GM10266 (cell line): ENCODE results near the gene PLXNA4.

ENCODE experiments used
- DNase-seq: peaks from one replicate; pipeline ENCODE4 v3.0.0; 2012; ENCODE audit errors: extremely low spot score
- TF ChIP-seq, protein P1 (sequence below): IDR thresholded peaks from 2 replicates; pipeline ENCODE4 v1.5.1; 2012; ENCODE audit warnings: mild to moderate bottlenecking, low read depth; ENCODE audit not compliant: control insufficient read depth, insufficient read depth; ENCODE audit errors: missing control alignments

PLXNA4 gene

DNA sequence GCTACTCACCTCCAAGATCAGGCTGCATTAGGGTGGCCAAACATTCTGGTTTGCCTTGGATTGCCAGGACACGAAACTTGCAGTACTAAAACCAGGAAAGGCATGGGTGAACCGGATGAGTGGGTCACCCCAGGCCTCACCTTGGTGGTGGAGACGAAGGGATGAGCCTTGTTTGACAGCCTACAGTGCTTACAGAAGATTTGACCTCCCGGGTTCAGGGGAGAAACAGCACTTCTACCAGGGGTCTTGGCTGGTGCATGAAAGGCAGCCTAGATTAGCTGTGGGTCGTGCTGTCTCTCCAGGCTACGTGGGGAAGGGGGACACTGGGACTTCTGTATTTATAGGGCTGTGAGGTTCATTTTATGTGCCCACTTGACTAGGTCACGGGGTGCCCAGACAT is 469.8 kb downstream of the PLXNA4 start:
- DNase-seq, result no peak
- TF ChIP-seq, protein P1, sequence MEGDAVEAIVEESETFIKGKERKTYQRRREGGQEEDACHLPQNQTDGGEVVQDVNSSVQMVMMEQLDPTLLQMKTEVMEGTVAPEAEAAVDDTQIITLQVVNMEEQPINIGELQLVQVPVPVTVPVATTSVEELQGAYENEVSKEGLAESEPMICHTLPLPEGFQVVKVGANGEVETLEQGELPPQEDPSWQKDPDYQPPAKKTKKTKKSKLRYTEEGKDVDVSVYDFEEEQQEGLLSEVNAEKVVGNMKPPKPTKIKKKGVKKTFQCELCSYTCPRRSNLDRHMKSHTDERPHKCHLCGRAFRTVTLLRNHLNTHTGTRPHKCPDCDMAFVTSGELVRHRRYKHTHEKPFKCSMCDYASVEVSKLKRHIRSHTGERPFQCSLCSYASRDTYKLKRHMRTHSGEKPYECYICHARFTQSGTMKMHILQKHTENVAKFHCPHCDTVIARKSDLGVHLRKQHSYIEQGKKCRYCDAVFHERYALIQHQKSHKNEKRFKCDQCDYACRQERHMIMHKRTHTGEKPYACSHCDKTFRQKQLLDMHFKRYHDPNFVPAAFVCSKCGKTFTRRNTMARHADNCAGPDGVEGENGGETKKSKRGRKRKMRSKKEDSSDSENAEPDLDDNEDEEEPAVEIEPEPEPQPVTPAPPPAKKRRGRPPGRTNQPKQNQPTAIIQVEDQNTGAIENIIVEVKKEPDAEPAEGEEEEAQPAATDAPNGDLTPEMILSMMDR, result no peak

DNA sequence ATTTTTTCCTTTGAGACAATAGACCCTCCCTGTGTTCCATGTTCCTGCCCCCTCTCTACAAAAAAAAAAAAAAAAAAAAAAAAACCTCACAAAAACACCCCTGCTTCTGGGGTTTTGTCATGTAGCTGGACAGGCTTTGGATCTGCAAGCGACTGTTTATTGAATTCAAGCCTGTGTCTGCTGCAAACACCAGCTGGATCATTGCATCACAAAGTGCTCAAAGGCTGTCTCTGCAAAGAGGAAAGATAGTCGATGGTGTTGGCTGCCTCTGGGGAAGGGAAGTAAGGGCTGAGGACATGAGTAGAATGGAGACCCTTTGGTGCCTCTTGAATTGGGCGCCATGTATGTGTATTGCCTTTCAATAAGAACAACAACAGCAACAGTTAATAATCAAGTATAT is 471.2 kb downstream of the PLXNA4 start:
- DNase-seq, result no peak
- TF ChIP-seq, protein P1, result no peak

DNA sequence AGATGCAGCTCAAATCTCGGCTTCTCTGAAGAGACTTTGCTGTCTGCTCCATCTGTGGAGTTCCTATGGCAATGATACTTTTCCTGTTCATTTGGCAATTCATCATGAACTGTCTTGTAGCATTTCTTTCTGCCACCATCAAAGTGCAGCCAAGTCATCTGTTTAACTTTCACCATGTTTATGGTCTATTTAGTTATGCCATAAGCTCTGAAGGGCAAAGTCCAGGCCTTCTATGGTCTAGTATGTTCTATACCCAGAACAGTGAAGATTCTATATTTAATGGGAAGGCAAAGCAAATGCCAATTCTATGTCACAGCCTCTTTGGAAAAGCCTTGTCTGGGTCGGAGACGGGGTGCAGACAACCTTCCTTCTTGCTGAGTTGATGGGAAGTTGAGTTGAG is 472.6 kb downstream of the PLXNA4 start:
- DNase-seq, result no peak
- TF ChIP-seq, protein P1, result no peak

DNA sequence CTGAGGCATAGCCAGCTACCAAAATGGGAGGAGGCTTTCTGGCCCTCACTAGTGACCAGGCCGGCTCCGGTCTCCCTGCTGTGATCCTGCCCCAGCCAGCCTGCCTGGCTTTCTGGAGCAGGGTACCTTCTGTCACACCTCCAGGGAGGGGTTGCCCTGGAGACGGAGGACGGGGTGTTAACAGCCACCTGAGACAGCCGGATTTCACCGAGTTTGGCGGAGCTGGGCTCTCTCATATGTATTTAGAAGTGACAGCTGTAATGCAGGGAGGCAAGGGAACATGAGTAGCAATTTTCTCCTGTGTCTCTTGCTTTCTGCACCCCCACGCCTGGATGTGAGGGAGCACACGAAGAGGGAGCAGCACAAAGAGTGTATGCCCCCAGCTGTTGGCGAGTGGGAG is 473.3 kb downstream of the PLXNA4 start:
- no peak for DNase-seq
- TF ChIP-seq, protein P1, result no peak

DNA sequence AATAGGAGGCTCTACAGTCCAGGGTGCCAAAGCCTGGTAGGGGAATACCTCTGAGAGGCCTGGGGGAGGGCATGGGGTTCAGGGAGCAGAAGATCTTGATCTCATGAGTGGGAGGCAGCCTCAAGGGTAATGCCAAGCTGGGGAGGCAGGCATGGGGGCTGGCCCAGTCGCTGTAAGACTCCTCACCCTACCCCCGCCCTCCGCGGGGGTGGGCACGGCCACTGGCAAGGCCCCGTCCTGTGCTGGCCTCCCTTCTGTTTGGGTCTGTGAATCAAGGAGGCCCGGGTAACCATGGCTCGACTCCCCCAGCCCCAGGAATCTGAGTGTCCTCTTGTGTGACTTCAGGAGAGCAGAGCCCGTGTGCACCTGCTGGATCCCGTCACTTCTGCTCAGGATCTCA is 473.9 kb downstream of the PLXNA4 start:
- TF ChIP-seq, protein P1, result no peak
- DNase-seq, result no peak

DNA sequence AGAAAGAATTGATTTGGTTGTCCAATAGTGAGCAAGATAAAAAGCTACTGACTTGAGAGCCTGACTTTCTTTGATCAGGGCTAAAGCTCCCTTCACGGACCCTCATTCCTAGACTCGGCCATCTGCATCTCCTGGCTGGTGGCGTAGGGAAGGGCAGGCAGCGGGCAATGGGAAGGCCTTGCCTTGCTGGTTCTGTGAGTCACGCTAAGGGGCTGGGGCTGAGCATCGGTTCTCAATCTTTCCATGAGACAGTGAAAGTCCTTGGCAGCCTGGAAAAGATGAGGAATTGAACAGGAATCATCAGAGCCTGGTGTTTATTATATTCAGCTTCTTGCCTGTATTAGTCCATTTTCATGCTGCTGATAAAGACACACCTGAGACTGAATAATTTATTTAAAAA is 475.3 kb downstream of the PLXNA4 start:
- TF ChIP-seq, protein P1, result no peak
- no peak for DNase-seq

DNA sequence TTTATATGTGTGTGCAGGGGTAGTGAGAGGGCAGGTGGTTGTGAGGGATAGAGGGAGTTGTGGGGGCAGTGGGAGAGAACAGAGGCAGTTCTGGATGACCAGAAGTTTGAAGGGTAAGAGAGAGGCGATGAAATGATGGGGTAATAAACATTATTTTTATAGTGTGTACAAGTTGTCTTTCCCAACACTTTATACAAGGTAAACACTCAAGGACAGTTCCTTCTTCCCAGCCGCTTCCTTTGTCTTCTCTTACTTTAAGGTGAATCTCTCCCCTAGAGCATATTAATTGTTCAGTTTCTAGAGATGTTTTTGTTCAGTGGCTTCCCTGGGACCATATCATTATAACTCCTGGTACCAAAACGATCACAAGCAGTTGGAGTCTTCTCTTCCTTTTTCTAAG is 475.8 kb downstream of the PLXNA4 start:
- DNase-seq, result no peak
- TF ChIP-seq, protein P1, result no peak
